Measurements from ENCODE around the gene MNT.
"Not testable (repeated sequence)": the region's sequence is repeated elsewhere in the genome, so short reads cannot be mapped to it uniquely, and the experiment has no call there.

The MNT gene

DNA sequence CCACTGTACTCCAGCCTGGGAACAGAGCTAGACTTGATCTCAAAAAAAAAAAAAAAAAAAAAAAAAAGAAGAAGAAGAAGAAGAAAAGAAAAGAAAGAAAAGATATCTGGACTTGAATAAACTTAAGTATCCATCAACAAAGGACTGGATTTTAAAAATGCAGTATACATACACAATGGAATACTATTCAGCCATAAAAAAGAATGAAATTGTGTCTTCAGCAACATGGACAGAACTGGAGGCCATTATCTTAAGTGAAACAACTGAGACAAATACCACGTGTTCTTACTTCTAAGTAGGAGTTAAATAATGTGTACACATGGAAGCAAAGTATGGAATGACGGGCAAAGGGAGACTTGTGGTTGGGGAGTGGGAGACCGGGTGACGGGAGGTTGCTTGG, 40.1 kb upstream of the MNT start:
- no peak overlapping the region for H3K4me3 ChIP-seq (ENCODE audit: low read length)
- TF ChIP-seq, protein P1, sequence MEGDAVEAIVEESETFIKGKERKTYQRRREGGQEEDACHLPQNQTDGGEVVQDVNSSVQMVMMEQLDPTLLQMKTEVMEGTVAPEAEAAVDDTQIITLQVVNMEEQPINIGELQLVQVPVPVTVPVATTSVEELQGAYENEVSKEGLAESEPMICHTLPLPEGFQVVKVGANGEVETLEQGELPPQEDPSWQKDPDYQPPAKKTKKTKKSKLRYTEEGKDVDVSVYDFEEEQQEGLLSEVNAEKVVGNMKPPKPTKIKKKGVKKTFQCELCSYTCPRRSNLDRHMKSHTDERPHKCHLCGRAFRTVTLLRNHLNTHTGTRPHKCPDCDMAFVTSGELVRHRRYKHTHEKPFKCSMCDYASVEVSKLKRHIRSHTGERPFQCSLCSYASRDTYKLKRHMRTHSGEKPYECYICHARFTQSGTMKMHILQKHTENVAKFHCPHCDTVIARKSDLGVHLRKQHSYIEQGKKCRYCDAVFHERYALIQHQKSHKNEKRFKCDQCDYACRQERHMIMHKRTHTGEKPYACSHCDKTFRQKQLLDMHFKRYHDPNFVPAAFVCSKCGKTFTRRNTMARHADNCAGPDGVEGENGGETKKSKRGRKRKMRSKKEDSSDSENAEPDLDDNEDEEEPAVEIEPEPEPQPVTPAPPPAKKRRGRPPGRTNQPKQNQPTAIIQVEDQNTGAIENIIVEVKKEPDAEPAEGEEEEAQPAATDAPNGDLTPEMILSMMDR (IDR thresholded peaks at IDR 0.05; ENCODE audit: insufficient read depth, low read depth, low read length, missing control alignments), result no peak
- DNase-seq (ENCODE audit: low read depth), result no peak

DNA sequence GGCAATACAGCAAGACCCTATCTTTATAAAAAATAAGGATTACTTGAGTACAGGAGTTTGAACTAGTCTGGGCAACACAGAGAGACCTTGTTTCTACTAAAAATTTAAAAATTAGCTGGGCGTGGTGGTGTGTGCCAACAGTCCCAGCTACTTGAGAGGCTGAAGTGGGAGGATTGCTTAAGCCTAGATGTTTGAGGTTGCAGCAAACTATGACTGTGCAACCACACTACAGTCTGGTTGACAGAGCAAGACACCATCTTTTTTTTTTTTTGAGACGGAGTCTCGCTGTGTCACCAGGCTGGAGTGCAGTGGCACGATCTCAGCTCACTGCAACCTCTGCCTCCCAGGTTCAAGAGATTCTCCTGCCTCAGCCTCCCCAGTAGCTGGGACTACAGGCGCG, 39.1 kb upstream of the MNT start:
- H3K4me3 ChIP-seq (ENCODE audit: low read length), result not testable (repeated sequence)
- peak; percentile 65 for DNase-seq (ENCODE audit: low read depth)

DNA sequence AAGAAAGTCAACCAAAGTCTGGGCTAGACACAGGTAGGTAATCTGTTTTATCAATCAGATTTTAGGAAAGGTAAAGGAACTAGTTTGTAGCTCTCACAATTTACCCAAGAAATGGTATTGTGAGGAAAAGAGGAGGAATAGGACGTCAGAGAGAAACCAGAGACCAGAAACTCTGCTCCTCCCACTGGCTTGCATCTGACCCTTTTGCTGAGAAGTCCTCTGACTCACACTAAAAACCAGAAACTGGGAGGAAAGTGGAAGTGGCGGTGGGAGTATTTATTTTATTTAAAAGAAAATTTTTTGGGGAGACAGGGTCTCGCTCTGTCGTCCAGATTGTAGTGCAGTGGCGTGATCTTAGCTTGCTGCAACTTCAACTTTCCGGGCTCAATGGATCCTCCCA, 38.0 kb upstream of the MNT start:
- TF ChIP-seq, protein P1 (IDR thresholded peaks at IDR 0.05; ENCODE audit: insufficient read depth, low read depth, low read length, missing control alignments), result no peak
- no peak for DNase-seq (ENCODE audit: low read depth)
- no peak overlapping the region for H3K4me3 ChIP-seq (ENCODE audit: low read length)

DNA sequence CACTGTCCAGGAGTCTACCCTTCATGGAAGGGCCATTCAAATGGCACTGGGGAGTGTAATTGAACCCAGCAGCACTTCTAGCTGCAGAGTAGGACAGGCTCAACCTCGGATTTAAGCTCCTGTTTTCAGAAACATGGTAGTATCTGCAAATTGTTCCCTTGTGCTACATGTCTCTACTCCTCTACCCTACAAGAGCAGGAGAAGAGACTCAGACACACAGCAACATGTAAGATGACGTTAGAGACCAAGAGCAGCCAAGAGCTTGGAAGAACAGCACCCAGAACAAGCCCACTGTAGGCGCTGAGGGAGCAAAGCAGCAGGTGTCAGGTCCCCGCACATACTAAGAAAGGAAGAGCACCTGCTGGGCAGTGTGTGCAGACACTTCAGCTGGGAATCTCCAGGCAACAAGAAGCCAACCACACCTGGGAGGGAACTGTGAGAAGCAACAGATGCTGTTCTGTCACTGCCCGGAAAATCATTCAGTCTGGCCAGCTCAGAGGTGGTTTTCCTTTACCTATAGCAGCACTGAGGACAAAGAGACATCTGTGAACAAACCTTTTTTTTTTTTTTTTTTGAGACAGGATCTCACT, 35.6 kb upstream of the MNT start:
- H3K4me3 ChIP-seq (ENCODE audit: low read length), result no peak overlapping the region
- TF ChIP-seq, protein P1 (IDR thresholded peaks at IDR 0.05; ENCODE audit: insufficient read depth, low read depth, low read length, missing control alignments), result no peak
- DNase-seq (ENCODE audit: low read depth), result no peak

DNA sequence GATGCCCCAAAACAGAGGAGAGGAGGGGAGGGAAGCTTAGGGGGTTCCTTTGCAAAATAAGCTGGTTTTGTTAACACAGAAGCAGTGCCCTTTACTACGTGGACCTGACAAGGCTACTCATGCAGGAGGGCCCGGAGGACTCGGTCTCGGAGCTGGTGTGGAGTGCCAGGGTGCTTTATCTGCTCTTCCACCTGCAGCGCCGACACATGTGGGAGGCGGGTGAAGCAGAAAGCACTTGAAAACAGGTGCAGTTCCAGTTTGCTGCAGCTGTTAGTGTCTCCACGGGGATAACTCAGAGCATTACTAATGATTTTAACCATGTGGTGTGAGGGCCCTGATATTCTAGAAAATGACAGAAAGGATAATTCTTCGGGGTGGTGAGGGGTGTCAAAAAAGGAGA, 35.0 kb upstream of the MNT start:
- TF ChIP-seq, protein P1 (IDR thresholded peaks at IDR 0.05; ENCODE audit: insufficient read depth, low read depth, low read length, missing control alignments), result no peak
- DNase-seq (ENCODE audit: low read depth), result no peak
- H3K4me3 ChIP-seq (ENCODE audit: low read length), result no peak overlapping the region

DNA sequence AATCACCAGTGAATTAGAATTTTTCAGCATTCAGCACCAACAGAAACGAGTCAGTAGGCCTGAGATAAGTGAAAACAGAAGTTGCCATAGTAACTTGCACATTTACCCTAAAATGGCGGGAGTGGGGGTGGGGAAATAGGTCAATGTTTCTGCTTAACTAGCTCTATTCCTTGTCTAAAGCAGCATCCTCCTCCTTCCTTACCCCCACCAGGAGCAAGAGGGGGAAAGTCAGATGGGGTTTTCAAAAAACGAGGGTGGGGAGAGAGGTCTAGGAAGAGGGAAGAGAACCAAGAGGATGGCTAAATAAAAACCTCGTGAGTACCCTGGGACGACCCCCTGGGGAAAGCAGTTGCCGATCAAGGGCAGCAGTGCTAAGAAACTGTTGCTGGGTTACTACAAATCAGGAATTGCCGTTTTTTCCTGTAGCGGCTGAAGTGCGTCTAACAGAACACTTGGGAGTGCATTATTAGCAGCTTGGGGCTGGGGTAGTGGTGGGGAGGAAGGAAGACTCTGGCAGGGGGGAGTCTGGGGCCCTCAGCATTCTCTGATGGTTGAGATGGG, 34.4 kb upstream of the MNT start:
- DNase-seq (ENCODE audit: low read depth), result no peak
- H3K4me3 ChIP-seq (ENCODE audit: low read length), result no peak overlapping the region
- TF ChIP-seq, protein P1 (IDR thresholded peaks at IDR 0.05; ENCODE audit: insufficient read depth, low read depth, low read length, missing control alignments), result no peak

DNA sequence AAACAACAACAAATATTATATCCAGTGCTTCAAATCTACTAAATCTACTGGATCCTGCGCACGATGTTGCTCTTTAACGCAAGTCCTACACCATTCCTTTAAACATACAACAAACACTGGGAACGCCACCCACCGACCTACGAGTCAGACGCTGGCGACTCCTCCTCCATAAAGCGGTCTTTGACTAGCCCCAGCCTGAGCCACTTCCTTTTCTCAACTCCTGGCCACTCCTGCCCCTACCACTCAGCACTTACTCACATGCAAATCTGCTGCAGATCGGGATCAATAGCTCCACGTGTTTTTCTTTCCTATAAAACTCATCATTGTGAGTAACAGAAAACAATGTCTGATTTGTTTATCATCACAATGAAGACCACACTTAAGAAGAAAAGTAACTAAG, 32.8 kb upstream of the MNT start:
- TF ChIP-seq, protein P1 (IDR thresholded peaks at IDR 0.05; ENCODE audit: insufficient read depth, low read depth, low read length, missing control alignments), result no peak
- peak; percentile 83 for DNase-seq (ENCODE audit: low read depth)
- no peak overlapping the region for H3K4me3 ChIP-seq (ENCODE audit: low read length)

Data from epithelial cell of esophagus (primary cell).